GM12878 (cell line): ENCODE results near the gene SLC44A3. TPM values are rescaled to one million over a fixed set of nuclear protein-coding genes. Genes with fewer than 3 reads are reported as not detected.

Experiments used
- ATAC-seq: fragments of 200-7000 bp; cut with Tn5 transposase; 3 replicates; pipeline ENCODE4 v1.9.1; 2020; ENCODE audit warnings: mild to moderate bottlenecking, moderate library complexity
- BruUV-seq: library from RNA; stranded (reverse); fragments of 400-500 nt; replicated peaks from 2 replicates; lab custom pipeline; 2021; lab: Mats Ljungman, UMichigan
- CTCF ChIA-PET: fragments of 300-600 bp; sonication (Branson Sonifier 250); formaldehyde crosslinking; extraction: SDS; loops from one replicate; lab custom pipeline; 2021; ENCODE audit warnings: inconsistent platforms; lab: Yijun Ruan, JAX
- POLR2A ChIA-PET: fragments of 350-600 bp; formaldehyde crosslinking; extraction: SDS; loops from one replicate; lab custom pipeline; 2021; ENCODE audit warnings: inconsistent platforms; lab: Charles Lee
- RAD21 ChIA-PET: fragments of 300-600 bp; sonication (Branson Sonifier 250); formaldehyde crosslinking; loops from one replicate; lab custom pipeline; 2023; ENCODE audit warnings: antibody characterized with exemption; ENCODE audit not compliant: unreplicated experiment; lab: Charles Lee
- SMC1A ChIA-PET: fragments of 300-600 bp; sonication (Branson Sonifier 250); formaldehyde crosslinking; loops from one replicate; lab custom pipeline; 2023; ENCODE audit not compliant: unreplicated experiment, uncharacterized antibody; lab: Charles Lee
- DNase-seq: peaks from one replicate; pipeline ENCODE4 v3.0.0-alpha.2; 2011; ENCODE audit warnings: low read depth, low spot score
- FAIRE-seq: peaks from 3 replicates; lab custom pipeline; 2011; peaks lifted over from hg19 to GRCh38; lab: Jason Lieb, UNC
- H2AFZ ChIP-seq: 2 replicates; pipeline ENCODE4 v1.6.0; 2011; ENCODE audit warnings: low read depth, low read length, control low read depth; ENCODE audit not compliant: control insufficient read depth
- H3K27ac ChIP-seq: 2 replicates; pipeline ENCODE4 v1.5.1; 2011; ENCODE audit warnings: control low read depth; ENCODE audit not compliant: control insufficient read depth, insufficient read depth
- H3K27me3 ChIP-seq, 2 experiments: replicated peaks in 1 of 2; 2 replicates each; pipeline versions ENCODE4 v1.6.0 to v1.6.1; 2011; ENCODE audit warnings: low read length in 1 of 2; ENCODE audit not compliant: control insufficient read depth in 2 of 2, insufficient read depth in 2 of 2
- H3K36me3 ChIP-seq, 2 experiments: 2 replicates each; pipeline ENCODE4 v1.5.1; 2011; ENCODE audit warnings: low read length in 1 of 2; ENCODE audit not compliant: control insufficient read depth in 2 of 2, insufficient read depth in 2 of 2
- H3K4me1 ChIP-seq: 2 replicates; pipeline ENCODE4 v1.6.1; 2011; ENCODE audit warnings: mild to moderate bottlenecking, low read length, moderate library complexity, mixed read lengths; ENCODE audit not compliant: control insufficient read depth, insufficient read depth
- H3K4me2 ChIP-seq: 2 replicates; pipeline ENCODE4 v1.6.0; 2011; ENCODE audit warnings: control low read depth; ENCODE audit not compliant: control insufficient read depth, insufficient read depth
- H3K4me3 ChIP-seq: fragments of 200-600 bp; sonication (generic); 2 replicates; pipeline ENCODE4 v1.5.1; 2016
- H3K79me2 ChIP-seq: 2 replicates; pipeline ENCODE4 v1.6.0; 2011; ENCODE audit warnings: low read length; ENCODE audit not compliant: control insufficient read depth, insufficient read depth
- H3K9ac ChIP-seq: 2 replicates; pipeline ENCODE4 v1.8.0; 2011; ENCODE audit warnings: low read length, control low read depth, mixed read lengths; ENCODE audit not compliant: control insufficient read depth, insufficient read depth
- H3K9me3 ChIP-seq: replicated peaks from 3 replicates; pipeline ENCODE4 v1.5.1; 2011; ENCODE audit warnings: mild to moderate bottlenecking, low read length; ENCODE audit not compliant: control insufficient read depth, insufficient read depth
- H4K20me1 ChIP-seq: 2 replicates; pipeline ENCODE4 v1.6.0; 2011; ENCODE audit not compliant: control insufficient read depth, insufficient read depth
- BCL3 ChIP-seq: IDR thresholded peaks from 2 replicates; pipeline ENCODE4 v1.6.1; 2011; ENCODE audit warnings: borderline replicate concordance, low read depth, mild to moderate bottlenecking, moderate library complexity, low read length; ENCODE audit not compliant: insufficient read depth, poor library complexity, severe bottlenecking
- CBX3 ChIP-seq: fragments of 200-600 bp; sonication (generic); IDR thresholded peaks from 2 replicates; pipeline ENCODE4 v1.6.1; 2016; ENCODE audit warnings: low read depth, borderline replicate concordance
- CEBPZ ChIP-seq: fragments of 150-350 bp; IDR thresholded peaks from 2 replicates; pipeline ENCODE4 v1.6.1; 2016; ENCODE audit warnings: low read depth, low read length
- CTCF ChIP-seq, 3 experiments: IDR thresholded peaks in 2 of 3; conservative IDR thresholded peaks in 1 of 3; 2 replicates each; pipeline ENCODE4 v1.5.1; 2011; ENCODE audit warnings: low read depth in 3 of 3, low read length in 3 of 3, mild to moderate bottlenecking in 3 of 3, control low read depth in 2 of 3, moderate library complexity in 2 of 3, inconsistent platforms in 1 of 3, mixed read lengths in 1 of 3; ENCODE audit not compliant: control insufficient read depth in 2 of 3, insufficient read depth in 1 of 3; ENCODE audit errors: extremely low read depth in 1 of 3
- E4F1 ChIP-seq: fragments of 450-650 bp; IDR thresholded peaks from 2 replicates; pipeline ENCODE4 v1.6.1; 2018; ENCODE audit warnings: borderline replicate concordance, mild to moderate bottlenecking; ENCODE audit not compliant: partially characterized antibody
- EGR1 ChIP-seq, 2 experiments: IDR thresholded peaks; 1 replicate in 1 of 2; 2 replicates in 1 of 2; pipeline ENCODE4 v1.6.1; 2011 to 2012; ENCODE audit warnings: low read depth in 2 of 2, low read length in 2 of 2, borderline replicate concordance in 1 of 2, mild to moderate bottlenecking in 1 of 2, moderate library complexity in 1 of 2
- HCFC1 ChIP-seq: fragments of 150-350 bp; IDR thresholded peaks from 2 replicates; pipeline ENCODE4 v1.6.1; 2014; ENCODE audit warnings: low read length
- JUNB ChIP-seq: IDR thresholded peaks from 2 replicates; pipeline ENCODE4 v1.6.1; 2016; ENCODE audit warnings: antibody characterized with exemption, mild to moderate bottlenecking
- KAT2A ChIP-seq: conservative IDR thresholded peaks from 2 replicates; pipeline ENCODE4 v1.6.1; 2011; ENCODE audit warnings: low read depth, low read length; ENCODE audit not compliant: control insufficient read depth
- NRF1 ChIP-seq: conservative IDR thresholded peaks from 2 replicates; pipeline ENCODE4 v1.6.1; 2011; ENCODE audit warnings: mild to moderate bottlenecking, low read depth, low read length, improper control_type of control experiment
- STAT1 ChIP-seq: fragments of 450-650 bp; conservative IDR thresholded peaks from 2 replicates; pipeline ENCODE4 v1.6.1; 2014; ENCODE audit warnings: antibody characterized with exemption, mild to moderate bottlenecking
- SUZ12 ChIP-seq: fragments of 200-600 bp; sonication (generic); IDR thresholded peaks from one replicate; pipeline ENCODE4 v1.6.1; 2018; ENCODE audit warnings: antibody characterized with exemption, mild to moderate bottlenecking; ENCODE audit not compliant: unreplicated experiment
- TAF1 ChIP-seq: IDR thresholded peaks from 2 replicates; pipeline ENCODE4 v1.6.1; 2011; ENCODE audit warnings: mild to moderate bottlenecking, low read depth, low read length, borderline replicate concordance
- TCF3 ChIP-seq: IDR thresholded peaks from 2 replicates; pipeline ENCODE4 v1.6.1; 2012; ENCODE audit warnings: low read depth, mild to moderate bottlenecking, low read length, borderline replicate concordance; ENCODE audit not compliant: insufficient read depth
- ZNF207 ChIP-seq: fragments of 450-650 bp; IDR thresholded peaks from 2 replicates; pipeline ENCODE4 v1.6.1; 2014; ENCODE audit warnings: antibody characterized with exemption, mild to moderate bottlenecking, borderline replicate concordance
- ZSCAN29 ChIP-seq: fragments of 450-650 bp; IDR thresholded peaks from 2 replicates; pipeline ENCODE4 v1.6.1; 2017; ENCODE audit warnings: mild to moderate bottlenecking, moderate library complexity
- WGBS: methylation state at CpG from one replicate; pipeline ENCODE4 v1.1.6; 2016; ENCODE audit warnings: low lambda C conversion rate; ENCODE audit not compliant: insufficient replicate concordance, insufficient coverage; ENCODE audit errors: missing lambda C conversion rate; 5-methylcytosine and 5-hydroxymethylcytosine counted together
- in situ Hi-C: fragments of 300-500 bp; cut with MboI; formaldehyde crosslinking; loops from 9 replicates; pipeline ENCODE4 v1.14.3; 2018; ENCODE audit warnings: mixed read lengths
- intact Hi-C: fragments of 100-400 bp; cut with micrococcal nuclease; formaldehyde crosslinking; loops from one replicate; pipeline ENCODE4 v1.14.2; 2022; ENCODE audit not compliant: unreplicated experiment
- polyA plus RNA-seq, 11 experiments: library from polyadenylated mRNA; depleted of rRNA in 4 of 11; unstranded in 6 of 11; stranded (reverse) in 5 of 11; fragments of >200 nt; fragmentation: Nextera tagmentation in 4 of 11; fragmentation: Illumina TruSeq in 1 of 11; extraction: Ambion mirVana in 4 of 11; extraction: Trizol in 1 of 11; gene quantifications; 1 replicate in 1 of 11; 2 replicates in 10 of 11; pipeline versions ENCODE4 v1.2.1 to v1.2.3, GENCODE V29; 2011 to 2016; ENCODE audit warnings: inconsistent platforms in 2 of 11, missing spikeins in 2 of 11, low read depth in 1 of 11
- total RNA-seq, 4 experiments: library from RNA; depleted of rRNA in 3 of 4; stranded (reverse); fragments of >200 nt in 3 of 4; fragmentation: Illumina TruSeq in 1 of 4; extraction: Trizol in 1 of 4; gene quantifications; 2 replicates each; pipeline versions ENCODE4 v1.2.1 to v1.2.3, GENCODE V29; 2013 to 2021

Gene SLC44A3
- total and polyA plus RNA-seq, 10 of the 15 experiments (the other 5 are each of a cell fraction or from before 2014, with no cell fraction given) = not detected

GRCh38 chr1:94908190-94908589, 88.0 kb downstream of the SLC44A3 start:
- H3K36me3 ChIP-seq = no peaks in the 10 kb centered on the region
- no peak overlapping the region for H3K9ac ChIP-seq
- intact Hi-C loops (no loop called here), in situ Hi-C loops (no loop called here)
- no peak overlapping the region for H3K27ac ChIP-seq
- FAIRE-seq = no peak
- no peak for ATAC-seq
- H3K9me3 ChIP-seq = no peaks in the 10 kb centered on the region
- CTCF ChIA-PET = no interaction called here
- no peak overlapping the region for H2AFZ ChIP-seq
- no peaks in the 10 kb centered on the region for H3K79me2 ChIP-seq
- WGBS = 71% methylated on average over 7 of the region's 7 CpGs
- RAD21 ChIA-PET = no interaction called here
- no peaks in the 10 kb centered on the region for H4K20me1 ChIP-seq
- POLR2A ChIA-PET = no interaction called here
- no peaks in the 10 kb centered on the region for H3K27me3 ChIP-seq
- H3K4me1 ChIP-seq = no peaks in the 10 kb centered on the region
- H3K4me3 ChIP-seq = no peak overlapping the region
- no TSS peak for BruUV-seq
- H3K4me2 ChIP-seq = no peak overlapping the region
- SMC1A ChIA-PET = no interaction called here
- DNase-seq = no peak
- no peak for TF ChIP-seq HCFC1
- no peak for TF ChIP-seq CBX3
- TF ChIP-seq JUNB = no peak
- no peak for TF ChIP-seq CEBPZ
- TF ChIP-seq ZNF207 = no peak
- TF ChIP-seq SUZ12 = no peak
- no peak for TF ChIP-seq TAF1
- TF ChIP-seq STAT1 = no peak
- TF ChIP-seq NRF1 = no peak
- no peak for TF ChIP-seq ZSCAN29
- no peak for TF ChIP-seq KAT2A
- no peak for TF ChIP-seq BCL3
- TF ChIP-seq CTCF (IDR thresholded peaks at IDR 0.05 in 2 of 3, conservative IDR thresholded peaks at IDR 0.05 in 1 of 3; ENCODE audit: control insufficient read depth in 2 of 3, extremely low read depth in 1 of 3, insufficient read depth in 1 of 3, low read depth in 3 of 3, low read length in 3 of 3) = no peak
- no peak for TF ChIP-seq EGR1 (IDR thresholded peaks at IDR 0.05; ENCODE audit: borderline replicate concordance in 1 of 2, low read depth in 2 of 2, low read length in 2 of 2)
- no peak for TF ChIP-seq E4F1
- no peak for TF ChIP-seq TCF3
